GM18907 (cell line): Measurements from ENCODE around the gene SOD3.
A peak's percentile ranks its signal among the peaks of the same experiment; 100 is the strongest.

Source experiments
- ATAC-seq: cut with Tn5 transposase; IDR thresholded peaks from one replicate; pipeline ENCODE4 v1.9.1; 2021; ENCODE audit warnings: mild to moderate bottlenecking, moderate library complexity; ENCODE audit not compliant: unreplicated experiment

SOD3 gene

GRCh38 chr4:24800325-24800895, 5.0 kb downstream of the SOD3 start:
- no peak for ATAC-seq

GRCh38 chr4:24801136-24801855, 5.9 kb downstream of the SOD3 start:
- ATAC-seq = no peak

DNA sequence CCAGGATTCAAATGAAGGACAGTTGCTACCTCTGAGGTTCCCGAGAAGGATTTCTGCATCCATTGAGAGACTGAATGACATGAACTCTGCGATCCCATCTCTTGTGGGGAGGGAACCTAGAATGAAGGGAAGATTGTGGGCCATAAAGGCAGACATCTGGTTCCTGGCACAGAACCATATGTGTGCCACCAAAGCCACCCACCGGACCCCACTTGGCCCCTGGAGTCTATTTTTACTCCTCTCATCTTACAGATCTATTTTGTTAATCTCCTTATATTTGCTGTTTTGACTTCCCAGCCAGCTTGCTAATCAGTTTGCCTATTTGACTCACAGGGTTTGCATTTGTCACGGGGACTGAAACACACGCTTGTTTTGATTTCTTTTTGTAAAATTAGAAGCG, 7.3 kb downstream of the SOD3 start:
- no peak for ATAC-seq

- ATAC-seq = no peak
Observed at GRCh38 chr4:24805067-24805466, 9.7 kb downstream of the SOD3 start.

DNA sequence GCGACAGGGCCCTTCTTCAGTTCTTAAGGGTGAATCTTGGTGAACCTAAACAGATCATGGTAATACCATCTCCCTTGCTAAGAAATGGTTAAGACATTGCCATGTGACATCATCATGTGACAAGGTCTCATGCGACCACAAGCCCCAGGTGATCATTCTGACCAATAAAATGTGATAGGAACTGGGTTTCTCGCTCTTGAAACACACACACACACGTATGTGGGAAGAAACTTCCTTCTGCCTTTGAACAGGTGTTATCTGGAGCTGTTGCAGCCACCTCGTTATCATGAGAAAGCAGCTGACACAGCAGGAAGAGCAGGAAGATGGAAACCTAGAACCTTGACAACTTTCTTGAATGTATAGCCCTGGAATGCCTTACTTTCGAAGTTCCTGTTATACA, 10.2 kb downstream of the SOD3 start:
- ATAC-seq = no peak

GRCh38 chr4:24806206-24806990, 11.0 kb downstream of the SOD3 start:
- ATAC-seq = no peak

GRCh38 chr4:24807611-24808010, 12.2 kb downstream of the SOD3 start:
- no peak for ATAC-seq

DNA sequence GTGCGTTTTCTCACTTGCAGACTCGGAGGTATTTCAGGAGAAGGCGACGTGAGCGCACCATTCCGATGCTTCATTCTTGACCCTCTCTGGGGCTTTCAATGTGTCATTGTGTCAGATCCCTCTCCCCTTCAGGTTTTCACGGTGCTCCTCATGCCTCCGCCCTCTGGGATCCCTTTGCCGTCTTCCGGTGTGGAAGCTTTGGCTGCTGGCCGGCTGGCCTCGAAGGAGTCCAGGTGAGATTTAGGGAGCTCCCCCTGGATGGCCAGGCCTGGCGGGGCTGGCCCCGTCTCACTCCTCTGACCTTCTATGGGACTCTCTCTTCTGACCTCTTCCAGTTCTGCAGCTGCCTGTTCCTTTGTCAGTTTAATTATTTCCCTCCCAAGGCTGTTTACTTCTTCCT, 12.9 kb downstream of the SOD3 start:
- no peak for ATAC-seq

- no peak for ATAC-seq
Observed at GRCh38 chr4:24808955-24809354, 13.6 kb downstream of the SOD3 start.

DNA sequence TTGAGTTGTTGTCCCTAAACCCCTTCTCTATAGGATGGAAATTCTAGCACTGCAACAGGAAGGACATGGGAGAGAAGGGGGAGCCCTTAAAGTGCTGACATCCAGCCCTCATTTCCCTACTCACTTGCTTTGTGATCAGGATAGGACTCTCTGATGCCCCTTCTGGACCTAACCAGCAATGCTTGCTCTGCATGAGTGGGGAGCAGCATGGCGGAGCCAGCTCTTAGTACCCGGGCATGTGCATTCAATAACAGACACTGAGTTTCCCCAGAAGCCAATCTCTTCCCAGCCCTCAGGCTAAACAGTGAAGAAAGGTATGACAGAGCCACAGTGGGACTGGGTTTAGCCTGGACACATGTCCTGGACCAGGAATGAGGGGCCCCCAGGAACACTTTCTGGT, 14.0 kb downstream of the SOD3 start:
- ATAC-seq = peak; percentile 51

GRCh38 chr4:24809815-24810405, 14.5 kb downstream of the SOD3 start:
- no peak for ATAC-seq

- ATAC-seq = no peak
Observed at GRCh38 chr4:24810871-24811631, 15.7 kb downstream of the SOD3 start.

DNA sequence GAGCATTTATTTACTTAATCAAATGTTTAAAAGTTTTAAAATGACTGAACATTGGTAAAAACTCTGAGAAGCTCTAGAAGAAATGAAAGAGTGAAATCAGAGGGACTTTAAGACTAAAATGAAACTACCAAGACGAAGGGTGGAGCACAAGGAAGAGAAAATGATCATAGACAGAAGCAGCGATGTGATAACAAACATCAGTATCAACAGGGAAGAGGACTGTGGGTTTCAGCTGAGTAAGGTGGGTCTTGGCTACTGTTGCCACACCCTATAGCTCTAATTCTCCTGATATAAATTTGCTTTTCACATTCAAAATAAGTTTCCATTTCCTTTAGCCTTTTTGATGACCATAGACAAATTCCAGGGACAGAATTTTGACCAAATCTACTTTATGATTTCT, 18.4 kb downstream of the SOD3 start:
- no peak for ATAC-seq

GRCh38 chr4:24816797-24817196, 21.4 kb downstream of the SOD3 start:
- ATAC-seq = no peak

GRCh38 chr4:24820541-24820940, 25.2 kb downstream of the SOD3 start:
- ATAC-seq = no peak

DNA sequence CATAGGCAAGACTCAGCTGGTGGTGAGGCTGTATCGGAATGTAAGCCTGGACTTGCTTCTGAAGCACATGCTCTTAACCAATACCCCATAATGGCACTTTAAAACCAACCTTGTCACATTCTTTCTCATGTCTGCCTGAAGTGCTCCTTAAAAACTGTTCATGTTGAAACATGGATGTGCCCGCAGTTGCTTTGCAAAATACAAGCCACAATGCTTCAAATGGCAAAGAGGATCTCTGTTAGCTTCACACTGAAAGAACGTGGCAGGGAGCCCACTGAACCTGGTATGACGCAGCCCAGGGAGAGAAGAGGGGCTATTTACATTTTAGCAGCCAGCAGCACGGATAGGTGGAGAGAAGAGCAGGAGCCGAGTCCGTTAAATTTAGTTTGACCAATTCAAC, 29.3 kb downstream of the SOD3 start:
- ATAC-seq = no peak

DNA sequence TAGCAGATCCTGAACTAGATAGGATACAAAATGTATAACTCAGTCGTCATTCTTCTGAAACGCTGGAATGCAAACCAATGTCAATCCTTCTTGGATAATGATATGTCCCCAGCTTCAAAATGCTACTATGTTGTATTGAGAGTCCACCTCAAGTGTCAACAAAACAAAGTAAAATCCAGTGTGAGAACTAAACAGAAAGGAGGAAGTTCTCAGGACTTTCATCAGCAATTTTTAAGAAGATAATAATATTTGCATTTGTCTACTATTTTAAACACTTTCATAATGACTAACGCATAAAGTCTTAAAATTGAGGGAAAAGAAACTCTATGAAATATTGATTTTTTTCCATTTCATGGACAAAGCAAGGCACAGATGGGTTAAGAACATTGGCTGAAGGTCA, 36.3 kb downstream of the SOD3 start:
- no peak for ATAC-seq

GRCh38 chr4:24835696-24836095, 40.3 kb downstream of the SOD3 start:
- no peak for ATAC-seq

- no peak for ATAC-seq
Observed at GRCh38 chr4:24836661-24837242, 41.4 kb downstream of the SOD3 start.

- ATAC-seq = no peak
Observed at GRCh38 chr4:24837336-24837735, 42.0 kb downstream of the SOD3 start.

- ATAC-seq = no peak
Observed at GRCh38 chr4:24837781-24838180, 42.4 kb downstream of the SOD3 start.
